Effector memory CD8-positive, alpha-beta T cell (primary cell): Measurements from ENCODE around the gene NOS3.
A peak's percentile ranks its signal among the peaks of the same experiment; 100 is the strongest.

ENCODE experiments used
- ATAC-seq: fragments of 150-1000 bp; cut with Tn5 transposase; replicated peaks from 2 replicates; pipeline ENCODE4 v1.10.0; 2021; ENCODE audit warnings: mild to moderate bottlenecking, moderate library complexity
- DNase-seq, 3 experiments: peaks; one replicate each; pipeline ENCODE4 v3.0.0; 2021
- H3K27ac Mint-ChIP-seq, 2 donors: one replicate each; pipeline ENCODE4 v1.8.0; 2022; ENCODE audit warnings: mild to moderate bottlenecking in 2 of 2, mixed read lengths in 2 of 2, moderate library complexity in 2 of 2
- H3K27me3 Mint-ChIP-seq, 2 donors: one replicate each; pipeline ENCODE4 v1.8.0; 2022; ENCODE audit warnings: mixed read lengths in 2 of 2
- H3K36me3 Mint-ChIP-seq: one replicate; pipeline ENCODE4 v1.8.0; 2022; ENCODE audit warnings: mild to moderate bottlenecking, moderate library complexity, mixed read lengths; ENCODE audit not compliant: insufficient read depth
- H3K4me1 Mint-ChIP-seq, 2 donors: one replicate each; pipeline ENCODE4 v1.8.0; 2022; ENCODE audit warnings: low read depth in 2 of 2, mixed read lengths in 2 of 2
- H3K4me3 Mint-ChIP-seq, 2 donors: one replicate each; pipeline ENCODE4 v1.8.0; 2022; ENCODE audit warnings: mild to moderate bottlenecking in 2 of 2, mixed read lengths in 2 of 2, moderate library complexity in 2 of 2
- H3K9me3 Mint-ChIP-seq, 2 donors: one replicate each; pipeline ENCODE4 v1.8.0; 2022; ENCODE audit warnings: mixed read lengths in 2 of 2

Gene NOS3

DNA sequence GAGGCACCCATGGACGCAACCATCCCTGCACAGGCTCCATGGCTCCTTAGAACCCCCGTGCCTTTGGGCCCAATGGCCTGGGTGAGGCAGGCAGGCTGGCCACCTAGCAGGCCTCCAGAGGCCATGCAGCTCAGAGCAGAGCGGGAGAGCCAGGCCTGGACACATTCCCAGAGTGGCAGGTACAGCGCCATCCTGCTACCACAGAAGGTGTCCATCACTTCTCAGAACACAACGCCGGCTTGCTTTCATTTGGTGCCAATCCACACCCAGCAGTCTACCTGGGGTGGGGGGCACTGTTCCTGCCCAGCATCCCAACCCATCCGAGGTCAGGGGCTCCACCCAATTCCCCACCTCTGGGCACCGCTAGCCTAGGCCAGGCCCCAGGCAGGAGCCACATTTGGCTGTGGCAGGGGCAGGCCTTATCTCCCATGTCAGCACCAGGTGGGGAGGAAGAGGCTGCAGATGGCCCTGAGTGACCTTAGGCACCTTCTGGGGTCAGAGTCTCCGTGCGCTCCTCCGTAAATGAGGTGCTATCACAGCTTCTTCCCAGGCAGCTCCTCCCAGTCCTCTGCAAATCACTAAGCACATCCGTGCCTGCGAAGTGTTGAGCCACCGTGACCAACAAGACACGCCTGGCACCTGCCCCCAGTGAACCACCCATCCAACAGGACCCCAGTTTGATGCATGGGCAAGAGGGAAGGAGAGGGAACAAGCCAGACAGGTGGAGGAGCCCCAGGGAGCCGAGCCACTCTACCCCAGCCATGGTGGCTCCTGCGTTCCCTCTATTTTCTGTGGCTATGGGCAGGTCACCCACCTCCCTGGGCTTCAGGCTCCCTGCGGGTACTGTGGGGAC lies 26.9 kb upstream of the NOS3 start:
- Mint-ChIP-seq H3K27ac (no peak overlapping the region), H3K4me1 (peaks cover 2 to 3% of the 10 kb centered on the region in 2 donors), H3K9me3 (no peaks in the 10 kb centered on the region), H3K4me3 (no peak overlapping the region), H3K36me3 (no peaks in the 10 kb centered on the region), H3K27me3 (peaks cover 44 to 70% of the 10 kb centered on the region in 2 donors)
- DNase-seq (no peak), ATAC-seq (no peak)

DNA sequence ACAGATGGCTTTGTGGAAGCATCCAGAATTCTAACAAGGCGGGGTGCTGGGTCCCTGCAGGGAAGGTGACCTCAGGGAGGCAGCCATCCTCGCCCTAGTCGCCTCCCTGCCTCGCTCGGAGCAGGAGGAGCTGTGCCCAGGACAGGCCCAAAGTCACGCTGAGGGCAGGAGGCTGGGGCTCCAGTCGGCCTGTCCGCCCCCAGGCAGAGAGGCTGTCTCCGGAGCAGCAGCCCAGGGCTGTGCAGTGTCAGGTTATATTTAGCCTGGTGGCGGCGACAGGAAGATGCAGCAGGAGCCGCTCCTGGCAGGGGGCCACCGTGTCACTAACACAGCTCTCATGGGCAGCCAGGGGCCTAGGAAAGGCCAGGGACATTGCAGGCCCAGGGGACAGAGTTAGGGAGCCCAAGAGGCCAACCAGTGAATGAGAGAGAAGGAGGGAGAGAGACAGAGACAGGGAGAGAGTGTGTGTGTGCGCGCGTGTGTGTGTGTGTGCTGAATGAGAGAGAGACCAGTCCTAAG lies 26.2 kb upstream of the NOS3 start:
- Mint-ChIP-seq H3K27ac (no peak overlapping the region), H3K4me1 (peaks cover 2 to 3% of the 10 kb centered on the region in 2 donors), H3K36me3 (no peaks in the 10 kb centered on the region), H3K4me3 (no peak overlapping the region), H3K9me3 (no peaks in the 10 kb centered on the region), H3K27me3 (peaks cover 37 to 63% of the 10 kb centered on the region in 2 donors)
- DNase-seq (no peak), ATAC-seq (no peak)

DNA sequence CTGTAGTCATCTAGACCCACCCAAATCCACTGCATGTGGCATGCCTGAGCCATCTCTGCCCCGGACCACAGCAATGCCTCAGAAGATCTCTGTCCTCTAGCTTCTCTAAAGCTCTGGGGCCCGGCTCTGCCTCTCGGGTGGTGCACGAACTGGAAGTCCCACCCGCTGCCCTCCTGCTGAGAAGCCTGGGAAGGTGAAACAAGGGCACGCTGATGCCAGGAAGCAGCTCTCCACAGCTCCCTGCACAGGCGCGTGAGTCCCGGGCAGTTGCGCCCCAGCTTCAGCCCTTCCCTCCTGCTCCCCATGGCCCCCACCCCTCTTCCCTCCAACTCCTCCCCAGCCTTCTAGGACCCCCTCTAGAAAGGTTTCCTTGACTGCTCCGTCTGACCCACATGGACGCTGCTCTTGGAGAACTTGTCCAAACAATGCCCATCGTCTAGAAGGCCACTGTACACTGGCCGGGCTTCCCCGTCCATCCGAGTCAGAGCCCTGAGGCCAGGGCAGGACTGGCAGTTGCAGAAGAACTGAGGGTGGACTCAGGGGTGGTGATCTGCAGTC lies 25.5 kb upstream of the NOS3 start:
- Mint-ChIP-seq H3K9me3 (no peaks in the 10 kb centered on the region), H3K36me3 (no peaks in the 10 kb centered on the region), H3K4me1 (peaks cover 2 to 3% of the 10 kb centered on the region in 2 donors), H3K4me3 (no peak overlapping the region), H3K27ac (peak overlapping the region in 1 of 2 donors; percentile 49), H3K27me3 (peaks cover 31 to 59% of the 10 kb centered on the region in 2 donors)
- ATAC-seq (no peak), DNase-seq (no peak)

DNA sequence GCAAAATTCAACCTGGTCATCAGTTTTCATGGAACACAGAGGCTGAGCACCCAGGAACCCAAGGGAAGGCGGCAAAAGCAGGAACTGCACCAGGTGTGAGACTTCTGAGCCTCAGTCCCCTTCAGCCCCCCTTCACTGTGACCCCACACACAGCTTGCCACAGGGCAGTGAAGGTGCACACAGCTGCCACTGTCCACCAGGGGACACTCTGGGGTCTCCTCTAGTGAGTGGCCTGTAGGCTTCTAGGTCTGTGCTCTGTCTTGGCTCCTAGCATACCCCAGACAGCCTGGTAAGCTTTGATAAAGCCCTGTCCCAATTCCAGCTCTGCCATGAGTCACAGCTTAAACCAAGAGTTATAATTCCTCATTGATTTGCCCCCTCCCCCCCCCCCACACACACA lies 24.8 kb upstream of the NOS3 start:
- H3K27ac Mint-ChIP-seq = peak overlapping the region in 1 of 2 donors; percentile 49
- H3K9me3 Mint-ChIP-seq = no peaks in the 10 kb centered on the region
- ATAC-seq (no peak), DNase-seq (no peak)
- peaks cover 24 to 56% of the 10 kb centered on the region in 2 donors for H3K27me3 Mint-ChIP-seq
- H3K36me3 Mint-ChIP-seq = no peaks in the 10 kb centered on the region
- peaks cover 2 to 3% of the 10 kb centered on the region in 2 donors for H3K4me1 Mint-ChIP-seq
- no peak overlapping the region for H3K4me3 Mint-ChIP-seq

DNA sequence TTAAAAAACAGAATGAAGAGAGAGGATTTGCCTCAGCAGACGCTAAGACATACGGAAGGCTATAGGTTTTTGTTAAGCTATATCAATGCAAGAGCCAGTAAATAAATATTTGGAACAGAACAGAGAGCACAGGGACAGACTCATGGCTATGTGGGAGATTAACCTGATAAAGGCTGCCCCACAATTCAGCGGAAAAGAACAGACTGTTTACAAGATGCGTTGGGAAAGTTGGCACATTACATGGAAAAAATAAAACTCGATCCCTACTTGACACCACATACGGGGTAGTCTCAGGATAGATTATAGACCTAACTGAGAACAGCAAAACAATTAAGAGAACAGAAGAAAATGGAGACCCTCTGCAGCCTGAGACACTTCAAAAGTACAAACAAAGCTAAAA lies 23.5 kb upstream of the NOS3 start:
- peaks cover 20 to 42% of the 10 kb centered on the region in 2 donors for H3K27me3 Mint-ChIP-seq

DNA sequence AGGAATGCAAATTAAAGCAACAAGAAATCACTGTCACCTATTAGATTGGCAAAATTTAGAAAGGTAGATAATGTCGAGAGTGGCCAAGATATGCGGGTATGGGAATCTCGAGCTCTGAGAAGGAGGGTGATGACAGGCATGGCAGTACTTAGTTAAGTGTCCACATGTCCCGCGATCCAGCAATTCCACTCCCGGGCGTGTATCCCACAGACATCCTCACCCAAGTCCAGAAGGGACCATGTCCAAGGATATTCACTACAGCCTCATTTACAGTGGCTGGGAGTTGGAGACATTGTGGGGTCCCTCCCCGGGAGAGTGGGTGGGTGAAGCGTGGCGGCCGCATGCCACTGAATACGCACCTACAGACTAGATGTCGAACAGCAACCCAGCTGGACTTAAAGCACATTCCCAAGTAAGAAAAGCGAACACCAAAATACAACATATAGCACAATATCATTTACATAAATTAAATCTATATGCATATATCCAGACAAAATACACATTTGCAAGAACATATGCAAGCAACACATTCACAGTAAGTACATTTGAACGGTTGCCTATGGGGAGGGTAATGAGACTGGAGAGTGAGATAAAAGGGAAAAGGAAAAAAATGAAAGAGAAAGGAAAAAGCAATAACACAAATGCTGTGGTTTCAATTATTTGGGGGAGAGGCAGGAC lies 22.6 kb upstream of the NOS3 start:
- H3K9me3 Mint-ChIP-seq = no peaks in the 10 kb centered on the region
- ATAC-seq (no peak), DNase-seq (no peak)

More for the DNA sequence above, 23.5 kb upstream of the NOS3 start:
- no peak for ATAC-seq
- no peaks in the 10 kb centered on the region for H3K36me3 Mint-ChIP-seq
- H3K4me3 Mint-ChIP-seq = no peak overlapping the region
- no peaks in the 10 kb centered on the region for H3K9me3 Mint-ChIP-seq
- no peak for DNase-seq
- H3K27ac Mint-ChIP-seq = no peak overlapping the region
- H3K4me1 Mint-ChIP-seq = peaks cover 2 to 3% of the 10 kb centered on the region in 2 donors

DNA sequence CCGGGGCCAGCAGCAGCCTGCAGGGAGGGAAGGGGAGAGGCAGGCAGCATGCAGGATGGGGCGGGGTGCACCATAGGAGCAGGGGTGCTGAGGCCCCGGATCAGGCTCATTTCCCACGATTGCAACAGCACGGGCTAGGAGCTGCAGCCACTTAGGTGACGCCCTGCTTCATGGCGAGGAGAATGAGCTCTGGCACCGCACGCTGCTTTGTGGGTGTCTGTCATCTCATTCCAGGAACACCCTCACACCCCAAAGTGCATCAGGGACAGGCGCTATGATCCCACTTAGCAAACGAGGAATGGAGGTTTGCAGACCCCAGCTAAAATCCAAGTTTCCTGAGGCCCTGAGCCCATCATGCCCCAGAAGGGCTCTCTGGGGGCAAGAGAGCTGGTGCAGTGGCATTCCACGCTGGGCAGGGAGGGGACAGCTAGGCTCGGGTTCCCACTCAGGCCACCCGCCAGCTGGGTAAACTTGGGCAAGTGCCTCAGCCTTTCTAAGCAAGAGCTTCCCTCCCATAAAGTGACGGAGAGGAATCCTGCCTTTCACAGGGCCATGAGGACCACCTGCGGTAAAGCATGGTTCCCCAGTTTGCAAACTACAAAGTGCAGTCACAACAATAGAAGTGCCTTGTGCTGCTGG lies 22.0 kb upstream of the NOS3 start:
- Mint-ChIP-seq H3K4me3 (no peak overlapping the region), H3K4me1 (peaks cover 0 to 3% of the 10 kb centered on the region in 2 donors), H3K9me3 (no peaks in the 10 kb centered on the region), H3K36me3 (peaks cover 2% of the 10 kb centered on the region), H3K27me3 (peaks cover 11 to 28% of the 10 kb centered on the region in 2 donors), H3K27ac (no peak overlapping the region)
- DNase-seq = no peak
- no peak for ATAC-seq

More for the DNA sequence above, 22.6 kb upstream of the NOS3 start:
- H3K4me1 Mint-ChIP-seq = peaks cover 0 to 3% of the 10 kb centered on the region in 2 donors
- no peak overlapping the region for H3K4me3 Mint-ChIP-seq
- H3K36me3 Mint-ChIP-seq = no peaks in the 10 kb centered on the region
- H3K27ac Mint-ChIP-seq = no peak overlapping the region
- peaks cover 11 to 34% of the 10 kb centered on the region in 2 donors for H3K27me3 Mint-ChIP-seq

DNA sequence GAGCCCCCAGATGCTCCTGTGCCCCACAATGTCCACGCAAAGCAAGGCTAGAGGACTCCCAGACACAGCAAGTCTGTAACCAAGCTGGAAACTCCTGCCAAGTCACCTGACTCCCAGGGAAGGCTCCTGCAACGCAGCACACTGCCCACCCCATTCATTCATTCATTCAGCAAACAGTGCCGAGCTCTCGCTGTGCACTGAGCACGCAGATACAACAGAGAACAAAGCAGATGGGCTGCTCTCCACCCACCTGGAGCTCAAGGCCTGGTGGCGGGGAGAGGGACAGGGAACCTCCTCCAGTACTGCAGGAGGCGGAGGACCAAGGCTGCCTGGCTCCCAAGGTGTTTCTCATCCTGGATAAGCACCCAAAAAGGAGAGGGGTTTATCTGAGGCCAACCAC lies 21.3 kb upstream of the NOS3 start:
- no peak overlapping the region for H3K4me3 Mint-ChIP-seq
- no peak overlapping the region for H3K27ac Mint-ChIP-seq
- peaks cover 3 to 6% of the 10 kb centered on the region in 2 donors for H3K4me1 Mint-ChIP-seq
- H3K36me3 Mint-ChIP-seq = peaks cover 5% of the 10 kb centered on the region
- H3K27me3 Mint-ChIP-seq = peaks cover 11 to 22% of the 10 kb centered on the region in 2 donors
- ATAC-seq (no peak), DNase-seq (no peak)
- H3K9me3 Mint-ChIP-seq = no peaks in the 10 kb centered on the region

DNA sequence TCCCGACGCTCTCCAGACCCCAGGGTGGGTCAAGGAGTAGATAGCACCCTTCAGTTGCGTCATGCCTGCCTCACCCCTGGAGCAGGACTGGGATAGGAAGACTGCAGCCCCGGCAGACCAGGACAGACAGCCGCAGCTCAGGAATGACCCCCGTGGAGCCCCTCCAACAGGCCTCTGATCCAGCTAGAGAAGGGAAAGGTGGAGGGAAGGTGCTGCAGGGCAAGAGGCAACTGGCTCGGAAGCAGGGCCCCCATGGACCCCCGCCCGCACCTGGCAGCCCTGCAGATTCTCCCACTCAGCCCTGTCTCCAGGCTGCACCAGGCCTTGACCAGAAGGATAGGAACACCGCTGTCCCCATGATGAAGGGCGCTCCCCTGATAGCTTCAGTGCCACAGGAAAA lies 20.4 kb upstream of the NOS3 start:
- H3K27me3 Mint-ChIP-seq = peaks cover 5 to 14% of the 10 kb centered on the region in 2 donors
- no peak overlapping the region for H3K4me3 Mint-ChIP-seq
- no peaks in the 10 kb centered on the region for H3K9me3 Mint-ChIP-seq
- no peak for DNase-seq
- no peak overlapping the region for H3K27ac Mint-ChIP-seq
- H3K36me3 Mint-ChIP-seq = peaks cover 8% of the 10 kb centered on the region
- ATAC-seq = no peak
- H3K4me1 Mint-ChIP-seq = peaks cover 8 to 9% of the 10 kb centered on the region in 2 donors

DNA sequence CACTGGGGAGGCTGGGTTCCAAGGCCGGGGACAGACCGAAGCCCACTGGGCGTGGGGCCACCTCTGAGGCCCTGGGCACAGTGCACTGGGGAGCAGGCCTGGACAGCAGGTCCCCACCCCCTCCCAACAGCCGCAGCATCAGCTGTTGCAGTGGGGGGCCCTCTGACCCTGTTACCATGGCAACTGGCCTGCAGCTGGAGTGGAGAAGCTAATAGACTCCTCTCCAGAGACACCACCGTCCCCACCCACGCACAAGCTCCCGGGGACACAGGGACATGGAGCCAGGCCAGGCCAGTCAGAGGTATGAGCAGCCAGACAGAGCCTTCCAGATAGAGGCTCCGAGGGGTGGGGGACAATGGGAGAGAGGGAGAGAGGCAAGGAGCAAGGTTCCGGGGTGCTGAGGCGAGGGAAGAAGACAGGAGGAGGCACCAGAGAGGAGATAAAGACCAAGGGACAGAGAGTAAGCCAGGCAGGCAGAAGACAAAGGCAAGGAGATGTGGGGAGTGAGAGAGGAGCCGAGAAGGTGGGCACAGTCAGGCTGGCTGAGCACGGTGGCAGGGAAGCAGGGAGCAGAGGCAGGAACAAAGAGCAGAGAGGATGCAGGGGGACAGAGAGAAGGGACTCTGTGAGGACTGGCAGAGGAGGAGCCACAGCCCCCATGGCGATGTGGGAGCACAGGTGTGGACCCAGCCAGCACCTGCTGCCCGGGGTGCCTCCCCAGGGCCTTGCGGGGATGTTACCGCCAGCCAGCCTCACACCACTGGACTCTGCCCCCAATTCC lies 19.4 kb upstream of the NOS3 start:
- H3K36me3 Mint-ChIP-seq = peaks cover 8% of the 10 kb centered on the region
- peaks cover 9 to 18% of the 10 kb centered on the region in 2 donors for H3K27me3 Mint-ChIP-seq
- DNase-seq = no peak
- no peaks in the 10 kb centered on the region for H3K9me3 Mint-ChIP-seq
- H3K4me1 Mint-ChIP-seq = peaks cover 9 to 12% of the 10 kb centered on the region in 2 donors
- ATAC-seq = no peak
- H3K4me3 Mint-ChIP-seq = no peak overlapping the region
- H3K27ac Mint-ChIP-seq = no peak overlapping the region

DNA sequence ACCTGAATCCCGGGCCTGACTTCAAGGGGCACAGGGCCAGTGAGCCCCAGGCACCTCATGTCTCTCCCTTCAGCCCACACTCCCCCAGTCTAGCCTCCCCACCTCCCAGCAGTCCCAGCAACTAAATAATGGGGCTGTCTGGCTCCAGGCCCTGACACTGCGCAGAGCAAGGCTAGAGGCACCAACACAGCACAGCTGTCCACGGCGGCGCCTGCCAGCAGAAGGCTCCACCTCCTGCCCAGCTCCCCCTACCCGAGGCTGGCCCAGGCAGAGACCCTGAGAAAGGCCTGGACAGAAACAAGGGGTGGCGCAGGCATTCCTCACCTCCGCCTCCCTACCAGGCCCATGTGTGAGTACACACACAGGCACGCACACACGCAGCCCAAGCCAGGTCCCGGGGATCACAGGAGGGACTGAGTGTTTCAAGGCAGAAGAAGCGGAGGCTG lies 18.8 kb upstream of the NOS3 start:
- Mint-ChIP-seq H3K27me3 (peaks cover 15 to 24% of the 10 kb centered on the region in 2 donors), H3K4me3 (no peak overlapping the region), H3K9me3 (no peaks in the 10 kb centered on the region), H3K4me1 (peaks cover 14 to 16% of the 10 kb centered on the region in 2 donors), H3K36me3 (peaks cover 10% of the 10 kb centered on the region), H3K27ac (no peak overlapping the region)
- ATAC-seq = no peak
- no peak for DNase-seq

DNA sequence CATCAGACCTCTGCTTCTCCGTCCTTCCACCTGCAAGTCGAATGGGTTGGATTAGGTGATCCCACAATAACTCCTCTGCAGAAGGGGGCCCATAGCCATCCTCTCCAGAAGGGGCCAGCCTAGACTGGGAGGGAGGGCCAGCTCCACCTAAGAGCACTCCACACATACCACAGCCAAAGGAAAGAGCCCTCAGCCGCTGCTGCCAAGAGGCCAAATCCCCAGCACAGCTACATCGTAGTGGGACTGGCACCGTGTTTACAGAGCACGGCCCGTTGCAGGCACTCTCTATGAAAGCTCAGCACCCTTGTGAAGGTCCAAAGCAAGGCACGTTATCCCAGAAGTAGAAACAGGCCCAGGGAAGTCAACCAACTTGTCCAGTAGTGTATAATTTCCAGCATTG lies 18.1 kb upstream of the NOS3 start:
- ATAC-seq (no peak), DNase-seq (no peak)
- Mint-ChIP-seq H3K9me3 (no peaks in the 10 kb centered on the region), H3K4me1 (peaks cover 19 to 21% of the 10 kb centered on the region in 2 donors), H3K4me3 (no peak overlapping the region), H3K27ac (peak overlapping the region in 1 of 2 donors; percentile 35), H3K36me3 (peaks cover 12% of the 10 kb centered on the region), H3K27me3 (peaks cover 15 to 30% of the 10 kb centered on the region in 2 donors)
